HG03039 (cell line): ENCODE results near the gene PCDHGA1.

Experiments
- ATAC-seq: cut with Tn5 transposase; IDR thresholded peaks from one replicate; pipeline ENCODE4 v1.9.1; 2021; ENCODE audit warnings: mild to moderate bottlenecking, moderate library complexity; ENCODE audit not compliant: unreplicated experiment

Gene PCDHGA1

DNA sequence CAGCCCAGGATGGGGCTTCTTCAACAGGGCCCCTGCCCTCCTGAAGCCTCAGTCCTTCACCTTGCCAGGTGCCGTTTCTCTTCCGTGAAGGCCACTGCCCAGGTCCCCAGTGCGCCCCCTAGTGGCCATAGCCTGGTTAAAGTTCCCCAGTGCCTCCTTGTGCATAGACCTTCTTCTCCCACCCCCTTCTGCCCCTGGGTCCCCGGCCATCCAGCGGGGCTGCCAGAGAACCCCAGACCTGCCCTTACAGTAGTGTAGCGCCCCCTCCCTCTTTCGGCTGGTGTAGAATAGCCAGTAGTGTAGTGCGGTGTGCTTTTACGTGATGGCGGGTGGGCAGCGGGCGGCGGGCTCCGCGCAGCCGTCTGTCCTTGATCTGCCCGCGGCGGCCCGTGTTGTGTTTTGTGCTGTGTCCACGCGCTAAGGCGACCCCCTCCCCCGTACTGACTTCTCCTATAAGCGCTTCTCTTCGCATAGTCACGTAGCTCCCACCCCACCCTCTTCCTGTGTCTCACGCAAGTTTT lies 182.1 kb downstream of the PCDHGA1 start:
- ATAC-seq = no peak

DNA sequence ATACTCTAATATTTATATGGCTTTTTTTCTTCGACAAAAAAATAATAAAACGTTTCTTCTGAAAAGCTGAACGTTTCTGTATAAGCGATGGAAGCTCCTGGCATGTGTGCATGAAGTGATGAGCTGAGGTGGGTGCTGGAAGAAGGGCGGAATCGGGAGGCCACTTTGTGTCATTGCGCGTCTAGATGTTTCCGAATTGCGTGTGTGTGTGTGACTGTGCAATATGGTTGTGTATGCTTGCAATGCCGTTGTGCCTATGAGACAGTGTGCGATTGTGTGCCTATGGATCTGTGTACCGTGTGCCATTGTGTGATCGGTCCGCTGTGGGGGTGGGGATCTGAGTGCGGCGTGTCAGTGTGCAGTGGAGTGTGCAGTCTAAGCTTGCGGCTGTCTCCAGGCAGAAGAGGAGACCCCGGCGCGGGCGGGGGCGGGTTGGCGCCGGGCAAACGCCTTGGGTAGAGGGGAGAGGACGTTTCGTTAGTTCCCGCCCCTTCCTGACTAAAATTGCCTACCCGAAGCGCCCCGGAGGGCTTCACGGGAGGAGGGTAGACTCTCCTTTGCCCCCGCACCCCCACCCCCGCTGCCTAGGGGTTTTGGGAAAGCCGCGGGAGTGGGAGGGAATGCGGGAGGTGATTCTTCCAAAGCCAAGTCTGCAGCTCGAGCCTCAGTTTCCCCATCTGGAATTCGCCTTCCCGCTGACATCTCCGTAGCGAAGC lies 182.8 kb downstream of the PCDHGA1 start:
- ATAC-seq = no peak

DNA sequence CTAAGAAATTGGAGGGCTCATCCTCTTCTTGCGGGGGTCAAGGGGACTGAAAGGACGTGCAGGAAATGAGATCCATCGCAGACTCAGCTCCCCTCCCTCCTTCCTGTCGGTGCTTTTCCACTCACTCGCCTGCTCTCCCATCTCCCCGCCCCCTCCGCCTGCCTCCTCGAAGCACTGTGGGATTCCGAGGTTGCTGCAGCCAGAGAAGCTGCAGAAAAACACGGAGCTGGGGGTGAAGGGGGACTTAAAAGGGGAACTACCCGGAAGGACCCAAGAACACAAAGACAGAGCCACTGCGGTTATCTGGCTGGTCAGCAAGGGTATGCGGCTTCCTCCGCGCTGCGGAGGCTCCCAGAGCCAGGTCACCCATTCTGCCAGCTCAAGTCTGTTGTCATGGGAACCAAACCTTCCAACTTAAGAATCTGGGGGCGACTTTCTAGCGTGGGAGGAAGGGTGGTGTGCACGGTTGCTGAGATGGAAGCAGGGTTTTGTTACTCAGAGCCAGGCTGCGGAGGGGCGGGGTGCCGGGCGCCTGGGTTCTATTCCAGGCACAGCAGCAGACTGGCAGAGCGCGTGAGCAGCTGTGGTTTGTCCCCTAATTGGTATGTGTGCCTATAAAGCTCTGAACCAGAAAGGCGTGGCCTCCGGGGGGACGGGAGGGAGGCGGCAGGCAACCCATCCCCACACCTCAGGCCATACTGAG lies 183.5 kb downstream of the PCDHGA1 start:
- peak; percentile 24 for ATAC-seq

DNA sequence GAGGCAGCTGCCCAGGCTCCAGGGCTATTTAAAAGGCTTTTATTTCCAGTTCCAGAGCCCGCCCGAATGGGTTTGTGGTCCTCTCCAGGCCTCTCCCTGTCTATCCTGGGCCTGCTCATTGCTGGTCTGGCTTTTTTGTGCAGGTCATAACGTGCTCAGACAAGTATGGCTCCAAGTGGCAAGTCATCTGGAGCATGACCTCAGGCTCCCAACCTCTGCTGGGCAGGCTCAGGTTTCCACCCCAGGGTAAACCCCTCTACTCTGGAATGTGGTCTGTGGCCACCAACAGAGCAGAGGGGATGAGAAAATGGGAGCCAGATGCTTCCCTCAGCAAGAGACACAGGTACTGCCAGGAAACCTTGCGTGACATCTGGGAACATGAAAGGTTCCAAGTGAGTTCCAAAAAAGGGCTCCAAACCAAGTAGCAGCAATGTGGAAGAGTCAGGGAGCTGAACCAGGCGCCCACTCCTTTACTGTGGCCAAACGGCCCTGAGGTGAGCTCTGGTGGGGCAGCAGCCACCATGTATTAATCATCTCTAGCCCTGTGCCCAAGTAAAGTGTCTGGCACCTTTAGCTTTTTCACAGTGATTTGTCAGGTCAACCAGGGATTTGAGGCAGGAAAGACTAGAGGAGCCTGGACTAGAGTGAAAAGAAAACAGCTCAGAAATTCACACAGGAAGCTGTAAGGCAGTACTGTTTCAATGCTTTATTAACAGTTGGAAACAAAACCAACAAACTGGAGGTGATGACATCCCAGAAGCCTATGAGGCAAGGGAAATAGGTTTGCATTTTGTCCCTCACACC lies 184.2 kb downstream of the PCDHGA1 start:
- ATAC-seq = peak; percentile 25

DNA sequence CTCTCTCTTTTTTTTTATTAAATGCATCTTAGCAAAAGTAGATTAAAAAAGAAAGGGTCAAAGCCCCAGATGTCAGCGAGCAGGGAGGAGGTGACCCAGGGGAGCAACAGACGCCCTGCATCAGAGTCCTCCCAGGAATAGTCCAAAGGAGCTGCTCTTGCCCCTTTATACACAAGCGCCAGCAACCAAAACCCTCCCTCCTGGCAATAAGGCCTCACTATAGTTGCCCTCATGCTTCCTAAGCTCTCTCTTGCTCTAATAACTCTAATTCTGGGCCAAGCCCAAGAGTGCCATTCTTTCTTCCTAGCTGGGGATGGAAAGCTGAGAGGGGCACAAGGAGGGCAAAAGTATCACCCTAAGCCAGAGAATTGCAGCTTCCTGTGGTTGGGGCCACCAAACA lies 184.8 kb downstream of the PCDHGA1 start:
- no peak for ATAC-seq

DNA sequence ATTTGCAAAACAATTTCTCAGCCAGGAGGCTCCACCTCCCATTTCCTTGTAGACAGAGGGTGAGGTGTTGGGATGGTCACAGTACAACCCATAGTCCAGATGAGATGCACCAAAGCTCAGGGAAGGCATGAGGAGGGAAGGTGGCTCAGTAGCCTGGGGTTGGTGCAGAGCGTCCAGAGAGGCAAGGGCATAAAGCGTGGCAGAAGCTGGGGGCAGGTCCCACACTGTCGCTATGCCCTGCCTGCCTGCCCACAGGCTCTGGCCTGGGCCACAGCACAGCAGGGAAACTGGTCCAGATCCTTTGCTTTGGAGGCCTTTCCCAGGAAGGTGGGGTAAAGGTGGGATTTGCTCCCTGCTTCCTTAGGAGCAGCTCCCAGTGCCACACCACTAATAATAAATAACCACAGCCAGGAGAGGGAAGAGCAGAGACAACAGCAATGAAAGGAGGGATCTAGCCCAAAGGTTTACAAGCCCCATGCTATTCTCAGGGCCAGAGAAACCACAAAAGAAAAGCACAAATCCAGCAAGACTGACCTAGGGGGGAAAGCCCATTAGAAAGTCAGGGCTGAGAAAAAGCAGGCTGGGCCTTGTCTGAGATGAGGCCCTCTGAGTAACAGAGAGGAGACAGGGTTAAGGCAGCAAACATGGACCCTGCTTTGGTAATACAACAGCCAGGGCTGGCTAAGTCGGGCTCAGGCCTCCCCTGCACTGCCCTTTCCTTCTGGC lies 185.8 kb downstream of the PCDHGA1 start:
- ATAC-seq = no peak

DNA sequence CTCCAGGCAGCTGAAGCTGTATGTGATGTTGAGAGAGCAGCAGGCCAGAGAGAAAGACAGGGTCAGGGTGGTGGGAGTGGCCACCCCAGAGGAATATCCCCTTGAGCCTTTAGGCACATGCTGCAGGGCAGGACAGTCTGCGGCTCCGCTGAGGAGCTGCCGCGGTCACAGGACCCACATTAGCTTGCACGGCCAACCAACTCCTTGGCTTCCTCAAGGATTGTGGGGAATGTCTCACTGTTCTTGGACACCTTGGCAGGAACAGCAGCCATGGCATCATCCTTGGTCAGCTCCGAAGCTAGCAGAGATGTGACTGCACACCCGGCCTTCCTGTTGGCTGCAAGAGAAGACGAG lies 186.3 kb downstream of the PCDHGA1 start:
- no peak for ATAC-seq

DNA sequence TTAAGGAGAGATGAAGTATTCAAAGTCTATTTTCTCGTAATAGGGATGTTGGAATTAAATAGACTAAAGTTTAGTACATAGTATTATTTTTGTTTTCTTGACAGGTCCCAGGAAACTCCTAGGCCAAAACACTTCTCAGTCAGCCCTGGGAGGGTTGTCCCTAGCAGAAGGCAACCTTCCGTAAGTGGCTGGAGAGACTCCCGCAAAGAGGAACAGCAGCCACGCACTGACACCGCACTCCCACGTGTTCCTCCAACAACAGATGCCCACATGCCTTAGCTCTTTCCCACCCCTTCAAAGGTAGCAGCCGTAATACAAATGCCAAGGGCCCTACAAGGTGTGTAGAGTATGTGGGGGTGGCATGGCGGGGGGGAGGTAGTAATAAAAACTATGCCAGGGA lies 187.0 kb downstream of the PCDHGA1 start:
- no peak for ATAC-seq

DNA sequence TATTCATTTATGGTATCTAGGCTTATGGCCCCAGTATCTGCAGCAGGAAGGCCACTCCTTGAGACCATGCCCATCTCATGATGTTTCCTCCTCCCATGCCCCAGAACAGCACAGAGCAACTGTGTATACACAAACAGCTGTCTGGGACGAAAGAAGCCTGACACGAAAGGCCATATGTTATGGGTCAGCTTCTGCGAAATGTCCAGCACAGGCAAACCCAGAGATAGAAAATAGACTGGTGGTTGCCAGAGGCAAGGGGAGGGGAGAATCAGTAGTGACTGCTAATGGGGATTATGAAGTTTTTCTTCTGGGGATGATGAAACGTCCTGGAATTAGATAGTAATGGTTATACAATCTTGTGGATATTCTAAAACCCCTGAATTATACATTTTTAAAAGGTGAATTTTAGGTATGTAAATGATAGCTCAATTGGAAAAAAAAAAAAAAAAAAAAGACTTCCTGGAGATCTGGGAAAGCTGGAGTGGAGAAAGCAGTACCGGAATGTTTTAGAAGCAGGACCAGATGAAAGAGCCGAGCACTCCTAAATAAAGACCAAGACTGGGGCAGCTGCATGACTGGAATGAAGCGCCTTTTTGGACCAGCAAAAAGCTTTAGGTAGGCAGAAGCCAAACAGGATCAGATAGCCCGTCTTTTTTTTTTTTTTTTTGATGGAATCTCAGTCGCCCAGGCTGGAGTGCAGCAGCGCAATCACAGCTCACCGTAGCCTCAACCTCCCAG lies 187.7 kb downstream of the PCDHGA1 start:
- no peak for ATAC-seq

DNA sequence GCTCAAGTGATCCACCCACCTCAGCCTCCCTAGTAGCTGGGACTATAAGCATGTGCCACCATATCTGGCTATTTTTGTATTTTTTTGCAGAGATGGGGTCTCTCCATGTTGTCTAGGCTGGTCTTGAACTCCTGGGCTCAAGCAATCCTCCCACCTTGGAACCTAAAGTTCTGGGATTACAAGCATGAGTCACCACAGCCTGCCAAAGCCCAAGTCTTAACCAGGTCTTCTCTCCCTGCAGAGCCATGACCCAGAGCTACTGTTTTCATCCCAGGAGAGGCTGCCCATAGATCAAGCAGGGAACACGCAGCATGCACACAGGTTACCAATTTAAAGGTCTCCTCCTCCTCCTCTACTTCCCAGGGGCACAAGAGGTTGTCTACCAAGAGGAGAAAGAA lies 188.3 kb downstream of the PCDHGA1 start:
- ATAC-seq = no peak

DNA sequence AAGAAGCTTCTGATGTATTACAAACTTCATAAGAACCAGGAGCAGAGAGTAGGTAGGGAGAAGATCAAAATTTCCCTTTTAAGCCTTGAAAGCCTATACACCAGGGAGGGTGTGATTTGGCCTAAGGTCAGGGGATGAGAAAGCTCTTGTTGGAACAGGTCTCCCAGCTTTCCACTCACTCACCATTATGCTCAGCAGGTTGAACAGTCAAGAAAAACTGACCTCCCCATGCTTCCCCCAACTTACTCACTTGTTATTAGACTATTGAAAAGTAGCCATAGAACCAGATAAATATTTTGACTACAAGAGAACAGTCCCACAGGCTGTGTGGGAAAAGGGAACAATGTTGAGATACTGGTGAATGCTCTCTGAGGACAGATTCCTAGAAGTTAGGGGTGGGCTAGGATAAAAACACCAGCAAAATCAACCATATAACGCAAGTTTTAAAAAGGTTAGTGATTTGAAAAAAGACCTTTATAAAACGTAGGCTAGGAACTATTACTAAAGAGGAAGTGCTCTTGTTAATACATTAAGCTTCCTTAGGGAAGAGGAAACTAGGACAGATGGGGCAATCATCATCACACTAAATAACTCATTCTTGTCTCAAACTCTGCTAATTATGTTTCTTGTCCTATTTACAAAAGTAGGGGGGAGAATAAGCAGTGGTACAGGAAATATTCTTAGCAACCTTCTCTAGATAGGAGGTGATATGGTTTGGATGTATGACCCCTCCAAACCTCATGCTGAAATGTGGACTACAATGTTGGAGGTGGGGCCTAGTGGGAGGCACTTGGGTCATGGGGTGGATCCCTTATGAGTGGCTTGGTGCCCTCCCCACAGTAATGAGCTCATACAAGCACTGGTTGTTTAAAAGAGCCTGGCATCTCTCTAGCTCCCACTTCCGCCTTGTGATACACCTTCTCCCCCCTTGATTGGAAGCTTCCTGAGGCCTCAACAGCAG lies 189.6 kb downstream of the PCDHGA1 start:
- ATAC-seq = no peak

DNA sequence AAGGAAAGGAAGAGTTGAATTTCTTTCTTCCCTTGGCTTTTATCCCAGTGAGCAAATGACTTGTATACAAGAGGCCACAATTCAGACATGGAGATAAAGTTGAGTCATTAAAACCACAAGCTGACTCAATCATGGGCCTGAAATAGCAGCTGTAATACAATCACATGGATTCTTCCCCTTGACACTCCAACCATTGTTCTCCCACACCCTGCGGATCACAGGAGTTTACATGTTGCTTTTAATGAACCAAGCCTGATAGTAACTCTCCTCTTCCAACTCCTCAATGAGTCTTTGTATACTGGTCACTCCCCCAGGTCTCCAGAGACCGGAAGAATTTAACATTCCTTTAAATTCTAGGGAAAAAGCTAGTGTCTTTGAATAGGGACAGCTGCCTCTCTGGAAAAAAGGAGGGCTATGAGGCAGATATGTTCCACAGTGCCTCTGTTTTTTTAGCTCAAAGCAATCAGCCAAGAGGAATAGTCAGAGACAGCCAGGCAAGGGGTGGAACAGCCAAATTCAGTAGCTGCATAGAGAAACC lies 191.0 kb downstream of the PCDHGA1 start:
- ATAC-seq = no peak

DNA sequence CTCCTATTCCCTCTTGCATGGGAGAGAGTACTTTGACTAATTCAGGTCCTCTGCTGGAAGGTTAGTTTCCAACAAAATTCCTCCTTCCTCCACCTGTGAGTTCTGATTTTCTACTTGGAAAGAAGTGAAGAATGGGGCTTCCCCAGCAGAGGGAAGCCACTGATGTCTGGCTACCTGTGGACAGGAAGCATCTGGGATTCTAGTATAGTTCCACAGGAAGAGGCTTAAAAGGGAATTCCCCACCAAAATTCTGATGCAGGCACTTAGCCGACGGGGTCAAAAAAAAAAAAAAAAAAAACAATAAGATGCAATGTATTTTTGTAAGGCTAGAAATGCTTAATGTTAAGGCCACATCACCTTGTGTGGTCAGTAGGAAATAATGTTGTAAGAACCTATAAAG lies 192.0 kb downstream of the PCDHGA1 start:
- no peak for ATAC-seq

DNA sequence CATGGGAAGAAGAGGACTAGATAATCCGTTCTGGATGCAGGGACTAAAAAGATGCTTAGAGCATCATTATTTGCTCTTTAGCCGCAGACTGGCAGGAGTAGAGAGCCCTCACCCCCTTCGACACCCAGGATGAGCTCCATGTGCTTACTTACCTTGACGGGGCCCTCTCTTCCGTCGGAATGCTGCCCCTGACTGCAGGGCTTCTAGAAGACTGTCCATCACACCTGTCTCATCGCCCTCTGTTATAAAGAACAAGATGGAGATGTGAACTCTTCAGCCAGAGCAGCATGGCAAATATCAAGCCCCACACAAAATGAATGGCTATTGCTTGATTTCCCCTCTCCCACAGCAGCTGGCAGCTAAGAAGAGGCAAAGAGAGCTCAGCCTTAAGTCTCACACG lies 193.7 kb downstream of the PCDHGA1 start:
- no peak for ATAC-seq

DNA sequence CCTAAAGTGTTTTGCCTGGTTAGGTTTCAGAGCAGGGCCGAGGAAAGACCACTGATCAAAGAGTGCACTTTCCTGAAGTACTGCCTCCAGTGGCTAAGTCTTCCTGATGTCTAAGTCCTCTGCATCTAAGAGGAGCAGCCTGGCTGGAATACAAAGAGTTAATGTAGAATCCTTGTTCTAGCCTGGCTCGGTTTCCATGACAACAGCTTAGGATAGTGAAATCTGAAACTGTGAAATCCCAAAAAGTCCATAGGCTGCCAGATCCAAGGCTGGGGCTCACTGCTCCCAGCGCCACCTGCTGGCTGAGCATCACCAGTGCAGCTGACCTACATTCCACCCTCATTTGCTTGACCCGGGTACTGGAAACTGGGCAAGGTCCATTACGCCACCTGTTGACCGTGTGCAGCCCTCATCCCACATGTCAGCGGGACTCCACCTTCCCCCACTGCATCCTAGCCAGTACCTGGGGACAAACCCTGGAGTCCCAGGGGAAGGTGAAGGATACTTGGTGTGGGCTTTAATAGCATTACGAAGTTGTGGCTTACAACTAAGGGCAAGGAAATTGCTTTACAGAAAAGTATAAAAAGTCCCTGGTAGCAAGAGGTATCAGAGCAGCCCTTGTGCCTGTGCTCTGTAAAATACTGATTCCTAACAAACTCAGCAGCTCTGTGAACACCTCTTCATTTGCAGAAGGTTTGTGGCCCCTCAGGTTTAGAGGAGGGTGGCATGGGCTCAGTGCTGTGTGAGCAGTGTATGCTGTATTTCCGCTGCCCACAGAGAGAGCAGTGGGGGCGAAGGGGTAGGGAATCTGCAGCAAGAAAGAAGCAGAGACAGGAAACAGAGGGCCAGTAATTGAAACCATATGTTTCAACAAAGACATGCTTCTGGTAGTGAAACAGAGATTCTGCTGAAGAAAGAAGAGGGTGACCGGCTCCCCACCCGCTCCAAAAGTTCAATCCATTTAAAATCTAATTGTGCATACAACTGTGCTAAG lies 194.6 kb downstream of the PCDHGA1 start:
- peak; percentile 60 for ATAC-seq

DNA sequence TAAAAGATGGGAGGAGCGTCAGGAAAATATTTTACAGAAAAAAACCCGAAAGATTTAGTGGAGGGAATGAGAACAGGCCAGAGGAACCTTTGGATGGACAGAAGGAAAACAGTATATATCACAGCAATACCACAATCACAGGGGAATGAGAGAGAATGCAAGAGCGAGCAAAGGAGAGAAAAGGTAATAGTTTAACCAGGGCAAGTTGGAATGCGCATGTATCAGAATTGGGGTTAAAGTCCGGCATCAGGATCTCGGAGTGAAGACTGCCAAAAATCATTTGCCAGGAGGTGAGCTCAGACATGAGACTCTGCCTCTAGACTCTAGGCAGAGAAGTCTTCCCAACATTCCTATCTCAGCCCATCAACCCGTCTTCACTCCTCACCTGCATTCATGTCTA lies 195.3 kb downstream of the PCDHGA1 start:
- ATAC-seq = no peak

DNA sequence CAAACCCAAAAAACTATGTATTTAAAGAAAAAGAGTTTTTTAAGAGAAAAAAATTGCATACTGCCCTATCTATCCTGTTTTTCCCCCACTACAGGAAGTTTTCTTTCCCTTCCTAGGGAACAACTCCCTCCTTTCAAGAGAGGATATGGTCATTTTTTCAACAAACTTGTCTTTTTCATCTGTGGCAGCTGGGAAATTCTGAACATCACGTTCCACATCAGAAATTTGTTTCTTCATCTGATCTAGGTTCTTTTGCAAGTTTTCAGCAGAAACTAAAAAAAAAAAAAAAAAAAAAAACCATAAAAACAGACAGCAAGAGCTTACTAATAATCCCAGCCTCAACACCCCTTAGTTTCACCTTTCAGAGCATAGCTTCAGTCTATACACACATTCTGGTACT lies 197.1 kb downstream of the PCDHGA1 start:
- ATAC-seq = no peak
